ENCODE data around the gene PKLR. TPM values are rescaled to one million over a fixed set of nuclear protein-coding genes. Genes with fewer than 3 reads are reported as not detected.
"Not testable (repeated sequence)": the region's sequence is repeated elsewhere in the genome, so short reads cannot be mapped to it uniquely, and the experiment has no call there.

The PKLR gene
- total RNA-seq, 1 experiment from 2014 or later = not detected

DNA sequence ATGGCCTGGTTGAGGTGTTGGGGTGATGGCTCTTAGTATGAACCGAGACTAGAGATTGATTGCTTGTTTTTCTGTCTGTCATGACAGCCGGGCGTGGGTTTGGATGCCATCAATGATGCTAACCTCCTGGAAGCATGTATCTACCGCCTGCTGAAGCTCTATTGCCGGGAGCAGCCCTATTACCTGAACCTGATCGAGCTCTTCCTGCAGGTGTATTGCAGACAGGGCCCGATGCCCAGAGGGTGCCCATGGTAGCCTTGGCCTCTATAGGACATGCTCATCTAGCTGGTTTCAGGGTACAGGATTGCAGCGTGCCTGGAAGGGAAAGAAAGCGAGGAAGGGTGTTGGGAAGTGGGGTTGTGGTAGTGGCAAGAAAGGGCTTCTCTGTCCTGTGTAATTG is 16.8 kb upstream of the PKLR start:
- DNase-seq (ENCODE audit: low read depth) = no peak

DNA sequence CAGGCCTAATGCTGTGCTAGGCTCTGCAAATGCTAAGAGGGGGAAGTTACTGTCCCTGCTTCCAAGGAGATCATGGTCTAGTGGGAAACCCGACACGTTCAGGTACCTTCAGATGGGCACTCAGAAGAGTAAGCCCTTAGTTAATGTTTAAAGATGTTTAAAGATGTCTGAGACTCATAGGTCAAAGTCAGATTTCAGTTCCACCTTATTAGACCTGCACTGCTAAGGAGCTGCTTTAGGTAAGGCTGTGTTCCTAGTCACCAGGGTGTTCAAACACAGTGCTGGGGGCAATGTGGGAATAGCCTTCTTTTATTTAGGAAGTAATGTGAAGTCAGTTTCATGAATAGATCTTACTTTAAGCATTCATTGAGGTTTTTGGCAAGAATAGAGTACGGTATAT is 15.7 kb upstream of the PKLR start:
- no peak for DNase-seq (ENCODE audit: low read depth)

DNA sequence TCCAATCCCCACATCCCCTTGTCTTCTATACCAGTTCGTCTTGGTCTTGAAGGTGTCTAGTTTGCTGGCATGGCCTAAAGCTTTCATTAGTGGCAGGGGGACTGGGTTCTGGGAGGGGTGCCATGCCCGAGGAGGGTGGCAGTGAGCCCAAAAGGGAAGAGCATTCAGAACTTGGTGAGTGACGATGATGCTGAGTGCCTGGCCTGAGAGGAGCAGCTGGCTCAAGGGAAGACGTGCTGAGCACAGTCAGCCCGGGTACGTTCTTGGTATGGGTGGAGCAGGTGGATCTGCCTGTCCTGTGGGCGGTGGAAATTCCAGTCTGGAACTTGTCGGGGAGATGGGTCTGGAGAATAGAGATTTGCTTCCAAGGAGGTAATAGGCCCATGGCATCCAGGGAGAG is 12.0 kb upstream of the PKLR start:
- DNase-seq (ENCODE audit: low read depth) = no peak

DNA sequence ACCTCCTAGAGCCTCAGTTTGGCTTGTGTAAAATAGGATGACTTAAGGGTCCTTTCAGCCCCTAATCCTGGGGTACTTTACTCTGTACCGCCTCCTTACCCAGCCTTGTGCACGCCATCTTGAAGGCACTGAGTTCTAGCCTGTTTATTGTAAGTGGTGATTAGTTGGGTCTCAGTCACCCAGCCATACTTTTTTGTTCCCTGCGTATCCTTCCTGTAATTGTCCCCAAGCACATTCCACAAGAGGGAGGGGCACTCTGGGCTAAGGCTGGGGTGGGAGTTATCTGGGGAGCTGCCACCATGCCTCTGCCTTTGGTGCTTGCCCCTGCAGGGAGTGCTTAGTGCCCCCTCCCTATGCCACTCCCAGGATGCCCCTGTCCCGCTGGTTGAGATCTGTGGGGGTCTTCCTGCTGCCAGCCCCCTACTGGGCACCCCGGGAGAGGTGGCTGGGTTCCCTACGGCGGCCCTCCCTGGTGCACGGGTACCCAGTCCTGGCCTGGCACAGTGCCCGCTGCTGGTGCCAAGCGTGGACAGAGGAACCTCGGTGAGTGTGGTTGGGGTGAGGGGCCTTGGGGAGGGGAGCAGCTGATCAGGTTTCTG is 8.3 kb upstream of the PKLR start:
- no peak for DNase-seq (ENCODE audit: low read depth)

DNA sequence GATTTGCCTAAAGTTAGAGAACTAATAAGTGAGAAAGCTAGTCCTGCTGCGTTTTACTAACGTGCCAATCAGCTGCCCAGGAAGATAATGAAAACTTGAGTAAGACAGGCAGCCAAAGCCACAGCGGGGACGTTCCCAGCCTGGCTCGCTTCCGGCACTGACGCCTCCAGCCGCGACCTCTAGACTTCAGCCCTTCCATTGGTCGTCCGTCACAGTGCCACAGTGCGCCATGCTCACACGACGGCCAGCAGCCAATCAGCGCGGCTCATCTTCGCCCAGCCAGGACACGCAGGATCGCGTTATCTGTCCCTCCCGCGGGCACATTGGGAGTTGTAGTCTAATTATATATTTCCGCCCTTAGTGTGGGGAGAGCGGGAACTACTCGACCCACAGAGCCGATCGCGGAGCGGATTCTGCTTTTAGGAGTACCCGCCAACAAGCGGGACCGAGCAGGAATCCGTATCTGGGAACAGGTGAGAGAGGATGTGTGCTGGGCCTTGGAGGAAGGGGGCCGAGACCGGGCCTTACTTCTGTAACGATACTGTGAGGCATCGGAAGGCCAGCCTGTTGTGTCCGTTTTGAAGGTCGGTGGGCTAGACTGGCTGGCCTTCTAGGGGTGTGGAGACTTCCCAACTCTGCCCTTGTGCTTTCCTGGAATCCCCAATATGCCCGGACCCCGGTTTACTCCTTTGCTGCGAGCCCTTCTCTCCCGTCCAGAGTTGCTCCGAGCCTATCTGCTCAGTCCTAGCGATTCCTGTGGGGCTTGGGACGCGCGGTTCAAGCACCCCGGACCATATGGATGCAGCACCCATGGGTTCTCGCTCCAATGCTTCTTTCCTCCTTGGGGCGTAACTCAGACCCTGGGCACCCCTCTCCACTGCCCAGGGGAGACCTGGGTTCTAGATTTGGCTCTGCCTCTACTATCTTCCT is 7.5 kb upstream of the PKLR start, which contains the start of gene FDPS:
TSS of gene FDPS (plus strand) at position 374 of the 930 bp plus-strand sequence. CDS start 924 bp downstream, outside the sequence.
- peak; percentile 99 for DNase-seq (ENCODE audit: low read depth)

DNA sequence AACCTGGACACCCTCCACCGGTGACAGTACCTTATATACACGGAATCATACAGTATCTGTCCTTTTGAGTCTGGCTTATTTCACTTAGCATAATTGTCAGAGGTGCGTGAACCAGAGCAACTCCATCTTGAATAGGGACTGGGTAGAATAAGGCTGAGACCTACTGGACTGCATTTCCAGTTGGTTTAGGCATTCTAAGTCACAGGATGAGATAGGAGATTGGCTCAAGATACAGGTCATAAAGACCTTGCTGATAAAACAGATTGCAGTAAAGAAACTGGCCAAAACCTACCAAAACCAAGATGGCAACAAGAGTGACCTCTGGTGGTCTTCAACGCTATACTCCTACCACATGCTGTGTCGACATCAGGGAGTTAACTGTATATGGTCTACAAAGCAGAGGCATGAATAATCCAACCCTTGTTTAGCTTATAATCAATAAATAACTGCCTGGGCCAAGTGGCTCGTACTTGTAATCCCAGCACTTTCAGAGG is 6.1 kb upstream of the PKLR start:
- peak; percentile 66 for DNase-seq (ENCODE audit: low read depth)

DNA sequence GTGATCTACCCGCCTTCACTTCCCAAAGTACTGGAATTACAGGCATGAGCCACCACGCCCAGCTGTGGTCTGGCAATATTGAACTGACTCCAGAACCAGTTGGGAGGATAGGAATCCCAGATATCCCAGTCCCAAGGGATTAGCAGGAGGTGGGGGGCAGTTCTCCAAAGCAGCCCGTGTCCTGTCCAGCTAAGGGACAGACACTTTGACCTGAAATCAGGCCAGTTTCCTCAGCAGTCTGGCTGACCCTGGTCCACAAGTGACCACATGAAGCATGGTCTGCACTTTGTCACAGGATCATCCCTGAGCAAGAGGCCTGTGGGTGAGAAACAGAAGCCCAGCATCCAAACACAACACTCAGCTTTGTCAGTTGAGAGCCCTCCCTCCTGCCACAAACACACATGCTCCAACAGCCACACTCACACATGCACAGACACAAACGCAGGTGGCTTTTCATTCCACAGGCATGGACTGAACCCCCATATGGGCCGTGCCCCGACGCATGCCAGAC is 4.7 kb upstream of the PKLR start:
- DNase-seq (ENCODE audit: low read depth) = peak; percentile 69

DNA sequence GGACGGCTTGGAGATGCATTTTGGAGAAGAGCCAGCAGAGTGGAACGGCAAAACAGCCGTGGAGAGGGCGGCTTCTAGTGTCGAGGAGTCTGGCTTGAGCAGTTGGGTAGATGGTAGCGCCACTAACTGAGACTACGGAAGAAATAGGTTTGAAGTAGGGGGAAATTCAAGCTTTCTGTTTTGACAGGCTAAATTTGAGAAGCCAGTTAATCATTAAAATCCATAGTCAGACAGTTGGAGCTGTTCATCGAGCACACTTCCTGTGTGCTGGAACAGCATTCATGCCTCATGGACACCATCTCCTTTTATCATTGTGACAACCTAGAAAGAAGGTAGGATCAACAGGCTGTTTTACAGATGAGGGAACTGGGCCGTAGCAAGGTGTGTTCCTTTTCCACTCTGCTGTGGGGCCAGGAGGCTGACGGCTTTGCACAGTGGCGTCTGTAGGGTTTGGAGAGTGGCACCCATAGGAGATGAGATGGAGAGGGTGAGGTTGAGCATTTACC is 3.4 kb upstream of the PKLR start:
- no peak for DNase-seq (ENCODE audit: low read depth)

DNA sequence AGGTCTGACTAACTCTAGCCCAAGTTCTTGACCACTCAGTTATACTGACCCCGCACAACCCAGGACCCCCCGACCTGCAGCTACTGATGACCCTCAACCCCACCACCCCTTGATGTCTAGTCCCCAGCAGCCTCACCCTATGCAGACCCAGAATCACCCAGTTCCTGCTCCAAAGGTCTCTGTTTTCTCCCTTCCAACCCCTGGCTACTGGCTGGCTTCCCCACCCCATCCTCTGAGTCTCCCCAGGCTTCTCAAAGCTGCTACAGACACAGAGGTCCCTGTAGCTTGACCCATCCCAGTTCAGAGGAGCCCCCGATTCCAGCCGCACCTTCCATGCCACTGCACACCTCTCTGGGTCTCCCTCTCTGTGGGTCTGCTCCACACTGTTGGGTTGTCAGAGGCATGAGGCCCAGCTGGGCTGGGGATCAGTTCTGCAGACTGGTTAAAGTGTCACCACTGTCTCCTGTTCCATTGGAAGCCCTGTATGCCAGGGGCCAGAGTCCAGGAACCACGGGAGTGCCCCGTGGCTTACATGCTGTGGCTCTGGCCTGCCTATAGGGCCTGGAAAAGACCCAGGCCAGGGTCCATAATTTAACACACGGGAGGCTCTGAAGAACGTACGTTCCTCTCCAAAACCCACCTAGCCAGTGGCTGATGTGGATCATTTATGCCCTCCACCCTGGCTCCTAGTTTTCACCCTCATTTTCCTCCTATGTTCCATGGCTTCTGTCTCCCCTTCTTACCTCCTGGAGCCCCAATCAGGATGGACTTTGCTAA is 497 bp downstream of the PKLR start:
- DNase-seq (ENCODE audit: low read depth) = no peak

DNA sequence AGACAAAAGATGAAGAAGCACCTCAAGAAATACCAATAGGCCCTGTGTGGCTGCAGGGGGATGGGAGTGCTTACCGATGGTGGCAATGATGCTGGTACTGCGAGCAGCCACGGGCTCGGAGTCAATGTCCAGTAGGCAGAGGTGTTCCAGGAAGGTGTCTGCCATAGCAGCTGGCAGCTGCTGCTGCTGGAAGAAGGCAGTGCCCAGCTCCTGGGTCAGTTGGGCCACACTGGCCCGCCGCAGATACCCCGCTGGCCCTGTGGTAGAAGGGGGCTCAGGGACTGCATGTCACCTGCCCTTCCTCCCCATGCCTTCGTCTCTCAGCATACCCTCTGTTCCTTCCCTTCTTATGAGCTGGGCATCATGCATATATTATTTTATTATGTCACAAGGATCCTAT is 1.2 kb downstream of the PKLR start:
- no peak for DNase-seq (ENCODE audit: low read depth)

DNA sequence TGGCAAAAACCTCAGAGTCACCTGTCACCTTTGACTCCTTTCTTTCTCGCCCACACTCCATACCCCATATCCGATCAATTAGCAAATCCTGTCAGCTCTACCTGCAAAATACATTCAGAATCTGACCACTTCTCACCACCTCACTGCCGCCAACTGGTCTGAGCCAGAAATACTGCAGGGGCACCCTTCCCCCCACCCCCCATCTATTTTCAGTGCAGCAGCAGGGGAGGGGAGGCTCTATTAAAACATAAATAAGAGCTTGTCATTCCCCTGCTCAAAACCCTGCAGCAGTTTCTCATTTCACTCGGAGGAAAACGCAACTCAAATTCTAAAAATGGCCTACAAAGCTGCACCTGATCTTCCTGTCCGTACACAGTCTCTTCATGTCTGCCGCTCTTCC is 3.9 kb downstream of the PKLR start:
- no peak for DNase-seq (ENCODE audit: low read depth)

DNA sequence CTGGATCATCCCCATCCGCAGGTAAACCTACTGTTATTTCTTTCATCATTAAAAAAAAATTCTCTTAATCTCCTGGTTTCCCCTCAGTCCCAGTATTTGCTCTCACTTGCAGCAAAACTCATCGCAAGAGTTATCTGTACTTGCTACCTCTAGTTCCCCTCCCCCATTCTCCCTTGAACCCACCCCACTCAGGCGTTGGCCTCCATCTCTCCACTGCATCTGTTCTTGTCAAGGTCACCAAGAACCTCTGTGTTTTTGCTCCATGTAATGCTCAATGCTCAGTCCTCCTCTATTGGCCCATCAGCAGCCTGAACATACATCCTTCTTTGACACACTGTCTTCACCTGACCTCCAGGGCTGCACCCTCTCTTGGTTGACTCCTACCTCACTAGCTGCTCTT is 4.6 kb downstream of the PKLR start:
- DNase-seq (ENCODE audit: low read depth) = no peak

DNA sequence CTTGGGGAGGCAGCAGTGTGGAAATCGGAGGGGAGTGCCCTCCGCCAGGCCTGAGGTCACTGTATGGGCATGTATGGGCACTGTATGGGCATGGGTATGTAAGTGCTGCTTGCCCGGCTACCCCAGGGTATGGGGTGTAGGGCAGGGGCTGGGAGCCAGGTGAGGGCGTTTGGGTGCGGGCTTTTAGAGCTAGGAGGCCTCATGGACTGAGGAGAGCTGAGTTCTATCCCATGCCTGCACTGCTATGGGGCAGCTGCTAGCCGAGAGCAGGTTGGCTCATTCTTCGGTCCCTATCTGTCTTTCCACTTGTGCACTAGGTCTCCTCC is 5.3 kb downstream of the PKLR start:
- no peak for DNase-seq (ENCODE audit: low read depth)

DNA sequence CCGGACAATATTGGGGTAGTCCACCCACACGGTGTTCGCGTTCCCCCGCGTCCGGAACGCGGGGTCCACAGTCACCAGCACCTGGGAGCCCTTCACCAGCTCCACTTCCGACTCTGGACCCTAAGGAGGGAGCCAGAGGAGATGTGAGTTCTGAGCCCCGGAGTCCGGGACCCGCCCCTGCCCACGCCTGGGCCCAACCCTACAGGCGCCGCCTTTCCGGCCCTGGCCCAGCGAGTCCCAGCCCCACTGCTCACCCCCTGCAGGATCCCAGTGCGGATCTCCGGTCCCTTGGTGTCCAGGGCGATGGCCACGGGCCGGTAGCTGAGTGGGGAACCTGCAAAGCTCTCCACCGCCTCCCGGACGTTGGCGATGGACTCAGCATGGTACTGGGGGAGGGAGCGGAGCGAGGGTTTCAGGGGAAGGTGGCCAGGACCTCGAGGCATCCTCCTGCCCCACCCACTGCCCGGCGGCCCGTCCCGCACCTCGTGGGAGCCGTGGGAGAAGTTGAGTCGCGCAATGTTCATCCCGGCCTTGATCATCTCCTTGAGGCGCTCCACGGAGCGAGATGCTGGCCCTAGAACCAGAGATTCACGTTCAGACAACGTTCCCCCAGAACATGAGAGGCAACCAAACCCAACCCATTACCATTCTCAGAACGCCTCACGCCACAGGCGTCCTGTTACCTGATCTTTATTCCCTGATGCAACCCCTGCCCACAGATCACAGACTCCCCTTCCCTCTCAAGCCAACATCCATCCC is 5.9 kb downstream of the PKLR start:
- no peak for DNase-seq (ENCODE audit: low read depth)

DNA sequence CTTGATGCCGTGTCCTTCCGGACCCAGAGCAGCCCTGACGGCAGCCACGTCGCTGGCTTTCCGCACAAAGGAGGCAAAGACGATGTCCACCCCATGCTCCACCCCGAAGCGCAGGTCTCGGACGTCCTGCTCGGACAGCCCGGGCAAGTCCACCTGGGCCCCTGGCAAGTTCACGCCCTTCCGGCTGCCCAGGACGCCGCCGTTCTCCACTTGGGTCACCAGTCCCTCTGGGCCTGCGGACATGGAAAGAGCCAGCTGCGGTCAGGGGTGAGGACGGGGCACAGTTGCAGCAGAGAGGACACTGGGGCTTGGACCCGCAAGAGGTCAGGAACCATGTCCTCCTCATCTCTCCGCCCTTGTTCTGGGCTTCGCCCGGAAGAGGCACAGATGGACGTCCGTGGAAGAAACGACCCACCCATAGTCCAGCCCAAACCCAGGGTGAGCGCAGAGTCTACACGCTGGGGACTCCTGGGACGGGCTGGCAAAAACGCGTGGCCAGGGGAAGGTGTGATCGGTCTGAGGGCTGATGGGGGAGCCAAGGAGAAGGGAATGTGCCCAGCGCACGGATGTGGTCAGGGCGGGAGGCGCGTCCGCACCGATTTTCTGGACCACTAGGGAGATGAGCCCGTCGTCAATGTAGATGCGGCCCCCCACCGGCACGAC is 6.6 kb downstream of the PKLR start:
- no peak for DNase-seq (ENCODE audit: low read depth)

DNA sequence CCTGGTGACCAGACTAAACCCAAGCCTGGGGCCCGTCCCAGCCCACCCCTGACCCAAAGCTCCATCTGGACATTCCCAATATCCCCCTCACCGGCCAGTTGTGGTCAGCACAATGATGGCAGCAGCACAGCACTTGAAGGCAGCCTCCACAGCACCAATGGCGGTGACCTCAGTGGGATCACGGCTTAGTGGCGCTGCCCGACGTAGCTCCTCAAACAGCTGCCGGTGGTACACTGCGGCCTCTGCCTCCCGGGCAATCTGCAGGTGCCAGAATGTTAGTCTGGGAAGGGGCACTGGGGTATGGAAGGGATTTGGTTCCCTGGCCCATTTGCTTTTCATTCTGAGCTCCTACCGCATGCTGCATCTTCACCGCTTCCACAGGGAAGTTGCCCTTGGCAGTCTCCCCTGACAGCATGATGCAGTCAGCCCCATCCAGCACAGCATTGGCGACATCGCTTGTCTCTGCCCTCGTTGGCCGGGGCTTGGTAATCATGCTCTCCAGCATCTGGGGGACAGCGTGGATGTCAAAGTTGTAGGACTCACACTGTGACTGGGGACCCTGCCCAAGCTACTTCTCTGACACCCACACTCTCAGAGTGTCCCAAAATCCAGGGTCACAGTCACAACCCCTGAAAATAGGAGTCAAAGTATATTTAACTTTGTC is 8.0 kb downstream of the PKLR start:
- no peak for DNase-seq (ENCODE audit: low read depth)

DNA sequence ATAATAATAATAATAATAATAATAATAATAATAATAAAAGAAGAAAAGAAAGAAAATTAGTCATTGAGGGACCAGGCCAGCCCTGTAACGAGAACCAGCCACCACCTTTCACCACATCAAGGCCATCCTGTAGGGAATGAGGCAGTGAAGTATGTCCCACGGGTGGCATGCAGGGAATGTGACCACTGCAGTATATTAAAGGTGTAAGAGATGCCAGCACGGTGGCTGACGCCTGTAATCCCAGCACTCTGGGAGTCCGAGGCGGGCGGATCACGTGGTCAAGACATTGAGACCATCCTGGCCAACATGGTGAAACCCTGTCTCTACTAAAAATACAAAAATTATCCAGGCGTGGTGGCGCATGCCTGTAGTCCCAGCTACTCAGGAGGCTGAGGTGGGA is 10.2 kb downstream of the PKLR start:
- DNase-seq (ENCODE audit: low read depth) = not testable (repeated sequence)

DNA sequence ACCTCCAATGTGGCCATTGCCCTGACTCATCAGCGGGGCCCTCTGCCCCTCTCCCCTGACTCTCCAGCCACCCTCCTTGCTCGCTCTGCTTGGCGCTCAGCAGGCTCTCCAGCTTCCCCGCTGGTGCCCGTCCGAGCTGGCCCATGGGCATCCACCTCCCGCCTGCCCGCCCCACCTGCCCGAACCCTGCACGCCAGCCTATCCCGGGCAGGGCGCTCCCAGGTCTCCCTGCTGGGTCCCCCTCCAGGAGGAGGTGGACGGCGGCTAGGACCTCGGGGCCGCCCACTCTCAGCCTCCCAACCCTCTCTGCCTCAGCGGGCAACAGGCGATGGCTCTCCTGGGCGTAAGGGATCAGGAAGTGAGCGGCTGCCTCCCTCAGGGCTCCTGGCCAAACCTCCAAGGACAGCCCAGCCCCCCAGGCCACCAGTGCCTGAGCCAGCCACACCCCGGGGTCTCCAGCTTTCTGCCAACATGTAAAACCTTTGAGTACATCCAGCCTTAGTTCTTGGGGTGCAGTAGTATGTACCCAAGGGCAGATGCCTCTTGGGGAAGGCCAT is 13.2 kb downstream of the PKLR start:
- no peak for DNase-seq (ENCODE audit: low read depth)

DNA sequence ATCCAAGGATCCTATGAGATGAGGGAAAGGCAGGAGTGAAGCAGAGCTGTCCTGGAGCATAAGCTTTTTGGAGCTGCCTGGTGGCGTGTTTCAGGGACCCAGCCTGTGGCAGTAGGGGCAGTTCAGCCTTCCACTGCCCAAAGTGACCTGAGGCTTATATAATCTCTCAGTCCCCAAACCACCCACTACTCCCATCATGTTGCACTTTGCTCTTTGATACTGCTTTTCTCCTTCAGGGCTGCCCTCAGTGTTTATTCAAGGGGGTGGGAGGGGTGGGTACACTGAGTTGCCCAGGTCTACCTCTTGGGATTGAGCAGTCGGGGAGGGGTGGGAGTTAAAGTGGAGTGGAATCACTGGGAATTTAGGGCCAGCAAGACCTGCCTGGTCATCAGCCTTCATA is 14.7 kb downstream of the PKLR start:
- no peak for DNase-seq (ENCODE audit: low read depth)

DNA sequence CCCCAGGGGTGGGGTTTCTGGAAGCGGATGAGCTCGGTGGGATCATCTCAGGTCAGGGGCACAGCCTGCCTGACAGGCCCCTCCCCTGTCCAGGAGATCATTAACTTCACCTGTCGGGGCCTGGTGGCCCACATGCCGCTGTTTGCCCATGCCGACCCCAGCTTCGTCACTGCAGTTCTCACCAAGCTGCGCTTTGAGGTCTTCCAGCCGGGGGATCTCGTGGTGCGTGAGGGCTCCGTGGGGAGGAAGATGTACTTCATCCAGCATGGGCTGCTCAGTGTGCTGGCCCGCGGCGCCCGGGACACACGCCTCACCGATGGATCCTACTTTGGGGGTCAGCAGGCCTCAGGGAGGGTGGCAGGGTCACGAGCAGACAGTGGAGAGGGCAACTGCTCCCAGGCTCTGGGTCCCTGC is 15.6 kb downstream of the PKLR start:
- DNase-seq (ENCODE audit: low read depth) = no peak
